Mesothelial cell of epicardium (in vitro differentiated cells): ENCODE data around the gene UQCRC1. TPM values are rescaled to one million over a fixed set of nuclear protein-coding genes. Genes with fewer than 3 reads are reported as not detected.
"Not testable (repeated sequence)": the region's sequence is repeated elsewhere in the genome, so short reads cannot be mapped to it uniquely, and the experiment has no call there.

Experiments used
- DNase-seq, 2 experiments: peaks; one replicate each; pipeline ENCODE4 v3.0.0; 2021; ENCODE audit warnings: low spot score in 2 of 2; ENCODE audit not compliant: unreplicated experiment in 2 of 2
- H3K27ac Mint-ChIP-seq: 2 replicates; pipeline ENCODE4 v1.8.0; 2021; ENCODE audit warnings: mixed read lengths
- H3K27me3 Mint-ChIP-seq: 2 replicates; pipeline ENCODE4 v1.8.0; 2021; ENCODE audit warnings: low read depth, mixed read lengths
- H3K36me3 Mint-ChIP-seq: 2 replicates; pipeline ENCODE4 v1.8.0; 2021; ENCODE audit warnings: mixed read lengths
- H3K4me1 Mint-ChIP-seq: 2 replicates; pipeline ENCODE4 v1.8.0; 2021; ENCODE audit warnings: mixed read lengths
- H3K4me3 Mint-ChIP-seq: 2 replicates; pipeline ENCODE4 v1.8.0; 2021; ENCODE audit warnings: mild to moderate bottlenecking, moderate library complexity, mixed read lengths
- H3K9me3 Mint-ChIP-seq: 2 replicates; pipeline ENCODE4 v1.8.0; 2021; ENCODE audit warnings: mixed read lengths
- microRNA-seq: library from miRNA; unstranded; fragments of <30 nt; microRNA quantifications from one replicate; pipeline ENCODE4 v1.2.0, GENCODE V29; 2021; ENCODE audit warnings: inconsistent platforms, mixed read lengths
- total RNA-seq: library from RNA; stranded (reverse); gene quantifications from 3 replicates; pipeline ENCODE4 v1.2.1, GENCODE V29; 2021
- TF ChIP-seq, protein P1 (sequence below): fragments of 200-600 bp; sonication (generic); IDR thresholded peaks from one replicate; pipeline ENCODE4 v1.5.0; 2021; ENCODE audit warnings: antibody characterized with exemption; ENCODE audit not compliant: unreplicated experiment

UQCRC1 gene
- total RNA-seq, 1 donor from 2014 or later, result 171 TPM

DNA sequence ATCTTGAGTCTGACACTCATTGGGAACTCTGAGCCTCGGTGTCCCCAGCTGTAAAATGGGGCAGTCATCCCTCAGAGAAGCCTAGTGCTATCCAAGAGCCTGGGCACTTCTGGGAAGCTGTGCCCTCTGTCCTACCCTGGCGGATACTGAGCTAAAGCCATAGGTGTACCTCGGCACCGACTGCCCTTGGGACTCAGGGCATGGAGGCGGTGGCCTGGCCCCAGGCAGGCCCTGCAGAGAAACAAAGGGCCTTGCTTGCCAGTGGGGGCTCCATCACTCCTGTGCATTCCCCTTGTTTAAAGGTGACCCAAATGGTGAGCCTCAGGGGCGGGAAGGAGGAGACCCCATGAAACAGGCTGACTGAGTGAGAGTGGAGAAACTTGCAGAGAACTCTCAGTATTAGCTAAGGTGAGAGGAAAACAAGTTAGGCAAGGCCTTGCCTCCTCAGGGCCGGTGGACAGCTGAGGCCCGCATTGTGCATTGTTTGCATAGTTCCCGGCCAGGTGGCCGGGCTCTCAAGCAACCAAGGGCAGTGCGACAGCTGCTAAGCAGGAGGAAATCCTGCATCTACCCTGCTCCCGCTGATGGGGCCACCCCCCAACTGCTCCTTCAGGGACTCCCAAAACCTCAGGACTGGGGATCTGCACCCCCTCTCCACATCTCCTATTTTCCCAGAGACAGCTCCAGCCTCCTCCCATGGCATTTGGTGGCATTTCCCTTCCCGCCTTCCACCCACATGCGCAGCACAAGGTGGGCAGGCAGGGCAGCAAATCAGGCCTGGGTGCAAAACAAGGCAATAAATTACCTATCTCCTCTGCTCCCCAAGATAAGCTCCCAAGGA lies 57.1 kb downstream of the UQCRC1 start:
- H3K9me3 Mint-ChIP-seq, result no peaks in the 10 kb centered on the region
- TF ChIP-seq, protein P1, sequence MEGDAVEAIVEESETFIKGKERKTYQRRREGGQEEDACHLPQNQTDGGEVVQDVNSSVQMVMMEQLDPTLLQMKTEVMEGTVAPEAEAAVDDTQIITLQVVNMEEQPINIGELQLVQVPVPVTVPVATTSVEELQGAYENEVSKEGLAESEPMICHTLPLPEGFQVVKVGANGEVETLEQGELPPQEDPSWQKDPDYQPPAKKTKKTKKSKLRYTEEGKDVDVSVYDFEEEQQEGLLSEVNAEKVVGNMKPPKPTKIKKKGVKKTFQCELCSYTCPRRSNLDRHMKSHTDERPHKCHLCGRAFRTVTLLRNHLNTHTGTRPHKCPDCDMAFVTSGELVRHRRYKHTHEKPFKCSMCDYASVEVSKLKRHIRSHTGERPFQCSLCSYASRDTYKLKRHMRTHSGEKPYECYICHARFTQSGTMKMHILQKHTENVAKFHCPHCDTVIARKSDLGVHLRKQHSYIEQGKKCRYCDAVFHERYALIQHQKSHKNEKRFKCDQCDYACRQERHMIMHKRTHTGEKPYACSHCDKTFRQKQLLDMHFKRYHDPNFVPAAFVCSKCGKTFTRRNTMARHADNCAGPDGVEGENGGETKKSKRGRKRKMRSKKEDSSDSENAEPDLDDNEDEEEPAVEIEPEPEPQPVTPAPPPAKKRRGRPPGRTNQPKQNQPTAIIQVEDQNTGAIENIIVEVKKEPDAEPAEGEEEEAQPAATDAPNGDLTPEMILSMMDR, result no peak
- no peak overlapping the region for H3K4me3 Mint-ChIP-seq
- peaks cover 20% of the 10 kb centered on the region for H3K4me1 Mint-ChIP-seq
- no peaks in the 10 kb centered on the region for H3K36me3 Mint-ChIP-seq
- no peak for DNase-seq
- H3K27me3 Mint-ChIP-seq, result no peaks in the 10 kb centered on the region
- H3K27ac Mint-ChIP-seq, result no peak overlapping the region

DNA sequence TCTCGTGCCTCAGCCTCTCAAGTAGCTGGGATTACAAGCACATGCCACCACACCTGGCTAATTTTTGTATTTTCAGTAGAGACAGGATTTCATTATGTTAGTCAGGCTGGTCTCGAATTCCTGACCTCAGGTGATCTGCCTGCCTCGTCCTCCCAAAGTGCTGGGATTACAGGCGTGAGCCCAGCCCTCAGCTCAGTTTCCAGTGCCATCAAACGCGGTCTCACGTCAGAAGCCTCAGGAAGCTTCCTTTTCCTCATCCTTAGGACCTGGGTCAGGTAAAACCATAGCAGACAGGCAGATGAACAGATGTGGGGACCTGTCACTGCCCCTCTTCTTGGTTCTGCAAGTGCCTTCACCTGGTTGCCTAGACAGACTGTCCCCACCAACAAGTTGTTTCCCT lies 57.8 kb downstream of the UQCRC1 start:
- H3K27ac Mint-ChIP-seq, H3K9me3 Mint-ChIP-seq, H3K27me3 Mint-ChIP-seq, H3K4me3 Mint-ChIP-seq, H3K36me3 Mint-ChIP-seq, DNase-seq: not testable (repeated sequence)
- peaks cover 18% of the 10 kb centered on the region for H3K4me1 Mint-ChIP-seq

Small RNA genes lying within 50 kb of the gene (microRNA-seq; reads per million reads assigned to microRNA genes)
- gene MIR4793 (not detected), gene MIR6823 (not detected), gene MIR711 (not detected)

Other genes with a start within 250 kb of the UQCRC1 start
- gene FBXW12, start 237.4 kb downstream of the UQCRC1 start, total RNA-seq, result 0.47 to 0.66 TPM (median 0.51 TPM) in 3 replicates
- gene PLXNB1, start 179.6 kb downstream of the UQCRC1 start, total RNA-seq, result 203 to 214 TPM (median 211 TPM) in 3 replicates
- gene CCDC51, start 169.5 kb downstream of the UQCRC1 start, total RNA-seq, result 10.7 to 12.3 TPM (median 11.5 TPM) in 3 replicates
- gene TMA7, start 169.4 kb downstream of the UQCRC1 start, total RNA-seq, result 183 to 192 TPM (median 186 TPM) in 3 replicates
- 11.6 to 12.0 TPM (median 11.6 TPM) in 3 replicates for gene ATRIP, start 162.9 kb downstream of the UQCRC1 start, total RNA-seq
- 154 to 167 TPM (median 156 TPM) in 3 replicates for gene SHISA5, start 105.5 kb downstream of the UQCRC1 start, total RNA-seq
- gene PFKFB4, start 52.8 kb downstream of the UQCRC1 start, total RNA-seq, result 18.2 to 22.3 TPM (median 19.4 TPM) in 3 replicates
- gene UCN2, start 45.9 kb downstream of the UQCRC1 start, total RNA-seq, result 0.22 to 0.60 TPM (median 0.57 TPM) in 3 replicates
- 14.1 to 19.2 TPM (median 15.0 TPM) in 3 replicates for gene COL7A1, start 14.3 kb downstream of the UQCRC1 start, total RNA-seq
- 0.84 TPM in 1 of 3 replicates, not detected in the others for gene TMEM89, start 12.1 kb upstream of the UQCRC1 start, total RNA-seq
- gene SLC26A6, start 25.8 kb upstream of the UQCRC1 start, total RNA-seq, result 18.0 to 22.7 TPM (median 21.6 TPM) in 3 replicates
- gene CELSR3, start 53.2 kb upstream of the UQCRC1 start, total RNA-seq, result 5.0 to 5.6 TPM (median 5.2 TPM) in 3 replicates
- 30.7 to 33.5 TPM (median 31.9 TPM) in 3 replicates for gene NCKIPSD, start 76.3 kb upstream of the UQCRC1 start, total RNA-seq
- 207 to 212 TPM (median 209 TPM) in 3 replicates for gene IP6K2, start 107.6 kb upstream of the UQCRC1 start, total RNA-seq
- 34.1 to 37.5 TPM (median 35.4 TPM) in 3 replicates for gene PRKAR2A, start 238.2 kb upstream of the UQCRC1 start, total RNA-seq